Bronchial epithelial cell (primary cell): Measurements from ENCODE around the gene GNAI1. TPM values are rescaled to one million over a fixed set of nuclear protein-coding genes. Genes with fewer than 3 reads are reported as not detected.
A peak's percentile ranks its signal among the peaks of the same experiment; 100 is the strongest.

Experiments
- DNase-seq: peaks from one replicate; pipeline ENCODE4 v3.0.0-alpha.2; 2010; ENCODE audit warnings: low read depth
- FAIRE-seq: peaks from 2 replicates; lab custom pipeline; 2011; peaks lifted over from hg19 to GRCh38; lab: Jason Lieb, UNC
- H3K27me3 ChIP-seq: 2 replicates; pipeline ENCODE4 v1.5.1; 2011; ENCODE audit warnings: low read length; ENCODE audit not compliant: control insufficient read depth, insufficient read depth
- H3K36me3 ChIP-seq: 2 replicates; pipeline ENCODE4 v1.5.1; 2011; ENCODE audit warnings: low read length; ENCODE audit not compliant: control insufficient read depth, insufficient read depth
- H3K4me3 ChIP-seq: 2 replicates; pipeline ENCODE4 v1.5.1; 2011; ENCODE audit warnings: mild to moderate bottlenecking, low read depth, low read length, control low read depth
- total RNA-seq: library from RNA; depleted of rRNA; stranded (reverse); fragments of >200 nt; gene quantifications from 2 replicates; pipeline ENCODE4 v1.2.1, GENCODE V29; 2014
- TF ChIP-seq, protein P1 (sequence below): IDR thresholded peaks from 2 replicates; pipeline ENCODE4 v1.5.1; 2011; ENCODE audit warnings: mild to moderate bottlenecking, moderate library complexity, low read length, control low read depth, inconsistent platforms; ENCODE audit not compliant: insufficient read depth, severe bottlenecking

Gene GNAI1
- total RNA-seq, 1 donor from 2014 or later: 56.1 TPM

DNA sequence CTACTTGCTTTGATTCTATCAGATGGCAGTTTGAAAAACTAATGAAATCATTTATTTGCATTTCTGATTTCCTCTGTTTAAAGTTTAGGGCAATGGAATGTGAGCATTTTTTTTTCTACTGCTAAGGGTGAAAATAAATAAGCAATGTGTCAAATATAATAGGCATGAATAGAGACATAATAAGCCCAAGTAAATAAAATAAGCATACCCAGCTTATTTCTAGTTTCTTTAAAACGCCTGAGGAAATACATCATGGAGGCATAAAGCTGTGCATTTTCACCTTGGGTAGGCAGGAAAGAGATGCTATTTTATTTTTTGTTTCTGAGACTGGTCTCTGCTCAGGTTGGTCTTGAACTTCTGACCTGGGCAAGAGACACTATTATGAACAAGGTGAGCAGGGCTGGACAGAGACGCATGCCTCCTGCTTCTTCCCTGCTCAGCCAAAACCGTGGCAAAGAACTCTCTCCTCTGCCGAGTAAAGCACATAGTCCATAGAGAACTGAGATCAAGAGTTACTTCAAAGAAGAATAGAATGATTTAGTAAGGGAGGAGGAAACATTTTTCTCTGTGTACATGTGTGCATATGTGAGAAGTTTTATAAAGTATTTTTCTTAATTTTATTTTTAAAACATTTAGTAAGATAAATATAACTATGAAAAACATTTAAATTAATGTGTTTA lies 138.1 kb downstream of the GNAI1 start:
- no peaks in the 10 kb centered on the region for H3K27me3 ChIP-seq
- no peak for FAIRE-seq
- no peak overlapping the region for H3K4me3 ChIP-seq
- TF ChIP-seq, protein P1, sequence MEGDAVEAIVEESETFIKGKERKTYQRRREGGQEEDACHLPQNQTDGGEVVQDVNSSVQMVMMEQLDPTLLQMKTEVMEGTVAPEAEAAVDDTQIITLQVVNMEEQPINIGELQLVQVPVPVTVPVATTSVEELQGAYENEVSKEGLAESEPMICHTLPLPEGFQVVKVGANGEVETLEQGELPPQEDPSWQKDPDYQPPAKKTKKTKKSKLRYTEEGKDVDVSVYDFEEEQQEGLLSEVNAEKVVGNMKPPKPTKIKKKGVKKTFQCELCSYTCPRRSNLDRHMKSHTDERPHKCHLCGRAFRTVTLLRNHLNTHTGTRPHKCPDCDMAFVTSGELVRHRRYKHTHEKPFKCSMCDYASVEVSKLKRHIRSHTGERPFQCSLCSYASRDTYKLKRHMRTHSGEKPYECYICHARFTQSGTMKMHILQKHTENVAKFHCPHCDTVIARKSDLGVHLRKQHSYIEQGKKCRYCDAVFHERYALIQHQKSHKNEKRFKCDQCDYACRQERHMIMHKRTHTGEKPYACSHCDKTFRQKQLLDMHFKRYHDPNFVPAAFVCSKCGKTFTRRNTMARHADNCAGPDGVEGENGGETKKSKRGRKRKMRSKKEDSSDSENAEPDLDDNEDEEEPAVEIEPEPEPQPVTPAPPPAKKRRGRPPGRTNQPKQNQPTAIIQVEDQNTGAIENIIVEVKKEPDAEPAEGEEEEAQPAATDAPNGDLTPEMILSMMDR: no peak
- no peaks in the 10 kb centered on the region for H3K36me3 ChIP-seq
- DNase-seq: no peak

DNA sequence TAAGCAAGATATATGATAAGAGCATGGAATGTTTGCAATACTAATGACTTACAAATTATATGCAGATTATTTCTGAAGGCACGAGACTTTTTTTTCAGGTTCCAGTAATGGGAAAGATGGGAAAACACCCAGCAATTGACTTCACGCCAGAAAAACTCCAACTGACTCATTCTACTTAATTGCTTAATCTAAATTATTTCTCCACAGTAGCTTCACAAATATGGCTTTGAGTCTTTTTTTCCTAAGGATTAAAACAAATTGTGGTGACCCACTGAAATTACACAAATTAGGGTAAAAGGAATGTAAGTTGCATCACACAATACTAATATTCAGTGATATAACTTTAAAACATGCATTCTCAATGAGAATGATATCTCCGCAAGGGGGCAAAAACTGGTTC lies 138.7 kb downstream of the GNAI1 start:
- H3K4me3 ChIP-seq: no peak overlapping the region
- H3K36me3 ChIP-seq: no peaks in the 10 kb centered on the region
- FAIRE-seq (no peak), DNase-seq (peak; percentile 79)
- TF ChIP-seq, protein P1: no peak
- no peaks in the 10 kb centered on the region for H3K27me3 ChIP-seq

DNA sequence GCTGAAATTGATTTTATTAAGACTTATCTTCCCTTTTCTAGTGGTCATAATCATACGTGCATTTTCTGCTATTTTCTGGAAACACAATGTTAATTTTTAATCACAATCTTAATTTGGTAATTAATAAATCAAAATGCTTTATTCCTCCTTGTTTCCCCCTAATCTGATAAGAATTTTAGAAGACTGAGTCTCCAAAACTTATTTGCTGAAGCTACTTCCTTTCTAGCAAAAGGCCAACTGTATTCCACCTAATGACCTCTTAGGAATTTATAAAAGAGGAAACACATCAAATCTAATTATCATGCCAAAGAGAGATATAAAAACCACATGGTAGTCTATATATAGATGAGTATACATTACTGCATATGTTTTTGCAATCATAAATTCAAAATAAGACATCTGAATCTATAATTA lies 140.6 kb downstream of the GNAI1 start:
- Histone ChIP-seq H3K27me3 (no peaks in the 10 kb centered on the region), H3K36me3 (no peaks in the 10 kb centered on the region), H3K4me3 (no peak overlapping the region)
- DNase-seq (no peak), FAIRE-seq (no peak)
- TF ChIP-seq, protein P1: no peak
